HUES6 (cell line): ENCODE data around the gene GNAS-AS1.

ENCODE experiments used
- H3K27ac ChIP-seq: 2 replicates; pipeline ENCODE4 v1.7.0; 2013; ENCODE audit warnings: low read depth, mild to moderate bottlenecking, low read length, inconsistent platforms
- H3K27me3 ChIP-seq: 2 replicates; pipeline ENCODE4 v1.6.1; 2013; ENCODE audit warnings: low read length; ENCODE audit not compliant: control insufficient read depth, insufficient read depth
- H3K36me3 ChIP-seq: 2 replicates; pipeline ENCODE4 v1.6.1; 2013; ENCODE audit warnings: low read length; ENCODE audit not compliant: control insufficient read depth, insufficient read depth
- H3K4me1 ChIP-seq: 2 replicates; pipeline ENCODE4 v1.6.1; 2013; ENCODE audit warnings: low read length; ENCODE audit not compliant: control insufficient read depth, insufficient read depth
- H3K4me3 ChIP-seq: 2 replicates; pipeline ENCODE4 v1.5.1; 2013; ENCODE audit warnings: low read depth, low read length
- H3K9ac ChIP-seq: one replicate; pipeline ENCODE4 v1.6.1; 2013; ENCODE audit warnings: mild to moderate bottlenecking, low read length
- H3K9me3 ChIP-seq: 2 replicates; pipeline ENCODE4 v1.6.1; 2013; ENCODE audit warnings: low read depth, low read length; ENCODE audit not compliant: control insufficient read depth, insufficient read depth

The GNAS-AS1 gene

DNA sequence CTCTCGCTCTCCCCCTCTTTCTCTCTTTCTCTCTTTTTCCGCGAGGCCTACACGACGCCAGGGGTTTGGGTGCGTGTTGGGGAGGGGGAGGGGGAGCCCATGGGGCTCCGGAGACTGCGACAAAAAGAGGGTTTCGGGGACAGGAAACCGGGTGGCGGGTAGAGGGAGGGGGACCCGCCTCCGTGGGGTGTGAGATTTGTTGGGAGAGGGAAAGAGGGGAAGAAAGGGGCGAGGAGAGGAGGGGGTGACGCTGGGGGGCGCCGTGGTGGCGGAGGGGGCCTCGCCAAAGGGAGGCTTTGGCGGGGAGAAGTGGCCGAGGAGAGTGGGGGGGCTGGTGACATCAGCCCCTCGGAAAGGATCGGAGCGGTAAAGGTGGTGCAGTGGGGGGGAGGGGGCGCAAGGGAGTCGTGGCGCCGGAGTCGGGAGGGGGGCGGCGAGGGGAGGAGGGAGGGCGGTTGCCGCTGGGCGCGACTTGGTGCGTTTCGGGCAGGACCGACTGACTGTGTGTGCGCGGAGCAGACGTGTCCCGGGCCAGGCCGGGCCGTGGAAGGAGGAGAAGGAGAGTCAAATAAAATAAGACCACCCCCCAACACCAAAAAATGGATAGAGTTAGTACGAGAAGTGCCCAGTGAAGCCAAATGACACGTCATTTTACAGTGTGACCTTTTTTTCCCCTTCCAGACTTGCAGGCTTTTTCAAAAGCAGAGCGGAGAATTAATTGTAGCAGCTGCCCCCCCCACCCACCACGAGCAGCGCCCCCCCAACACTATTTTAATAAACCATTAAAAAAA is 41.6 kb upstream of the GNAS-AS1 start:
- Histone ChIP-seq H3K27ac (peak overlapping the region; percentile 97), H3K27me3 (peaks cover 6% of the 10 kb centered on the region; the same call in 1 of the 2 replicates), H3K9ac (peak overlapping the region; percentile 87), H3K4me3 (peak overlapping the region; percentile 92), H3K36me3 (peaks cover 13% of the 10 kb centered on the region), H3K4me1 (peaks cover 42% of the 10 kb centered on the region), H3K9me3 (no peaks in the 10 kb centered on the region)

DNA sequence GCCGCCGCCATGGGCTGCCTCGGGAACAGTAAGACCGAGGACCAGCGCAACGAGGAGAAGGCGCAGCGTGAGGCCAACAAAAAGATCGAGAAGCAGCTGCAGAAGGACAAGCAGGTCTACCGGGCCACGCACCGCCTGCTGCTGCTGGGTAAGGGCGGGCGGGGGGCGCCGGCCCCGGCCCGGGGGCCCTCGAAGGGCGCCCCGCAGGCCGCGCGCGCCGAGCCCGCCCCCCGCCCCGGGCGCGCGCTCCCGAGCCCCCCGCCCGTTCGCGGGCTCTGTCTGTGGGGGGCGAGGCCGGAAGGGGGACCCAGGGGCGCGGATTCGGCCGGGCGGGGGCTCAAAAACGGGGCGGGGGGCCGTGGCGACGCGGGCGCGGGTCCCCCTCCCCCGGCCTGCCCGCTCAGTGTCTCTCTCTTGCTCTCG is 41.0 kb upstream of the GNAS-AS1 start:
- H3K9ac ChIP-seq: peak overlapping the region; percentile 87
- peaks cover 36% of the 10 kb centered on the region for H3K4me1 ChIP-seq
- no peaks in the 10 kb centered on the region for H3K9me3 ChIP-seq
- peak overlapping the region; percentile 92 for H3K4me3 ChIP-seq
- peaks cover 7% of the 10 kb centered on the region for H3K36me3 ChIP-seq
- peaks cover 6% of the 10 kb centered on the region; the same call in 1 of the 2 replicates for H3K27me3 ChIP-seq
- peak overlapping the region; percentile 97; the same call in 1 of the 2 replicates for H3K27ac ChIP-seq

DNA sequence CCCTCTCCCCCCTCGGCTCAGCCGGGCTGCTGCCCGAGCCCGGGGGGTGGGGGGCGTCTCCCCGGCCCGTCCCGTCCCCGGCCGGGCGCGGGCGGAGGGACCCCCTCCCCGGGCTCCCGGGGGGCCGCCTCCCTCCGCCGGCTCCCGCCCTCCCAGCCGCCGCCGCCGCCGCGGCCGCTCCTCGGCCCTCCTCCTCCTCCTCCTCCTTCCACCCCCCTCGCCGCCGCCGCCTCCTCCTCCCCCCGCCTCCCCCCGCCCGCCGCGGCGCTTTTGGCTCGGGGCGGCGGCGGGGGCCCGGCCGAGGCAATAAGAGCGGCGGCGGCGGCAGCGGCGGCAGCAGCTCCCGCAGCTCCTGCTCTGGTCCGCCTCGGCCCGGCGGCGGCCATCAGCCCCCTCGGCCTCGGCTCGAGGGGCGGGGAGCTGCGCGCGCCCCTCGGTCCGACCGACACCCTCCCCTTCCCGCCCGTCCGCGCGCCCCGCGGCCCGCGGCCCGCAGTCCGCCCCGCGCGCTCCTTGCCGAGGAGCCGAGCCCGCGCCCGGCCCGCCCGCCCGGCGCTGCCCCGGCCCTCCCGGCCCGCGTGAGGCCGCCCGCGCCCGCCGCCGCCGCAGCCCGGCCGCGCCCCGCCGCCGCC is 40.5 kb upstream of the GNAS-AS1 start:
- peaks cover 6% of the 10 kb centered on the region; the same call in 1 of the 2 replicates for H3K27me3 ChIP-seq
- H3K9me3 ChIP-seq: no peaks in the 10 kb centered on the region
- H3K27ac ChIP-seq: no peak overlapping the region; the same call in 1 of the 2 replicates
- H3K4me1 ChIP-seq: peaks cover 31% of the 10 kb centered on the region
- peak overlapping the region; percentile 98 for H3K4me3 ChIP-seq
- peak overlapping the region; percentile 75 for H3K9ac ChIP-seq
- H3K36me3 ChIP-seq: peaks cover 2% of the 10 kb centered on the region; the same call in 1 of the 2 replicates

DNA sequence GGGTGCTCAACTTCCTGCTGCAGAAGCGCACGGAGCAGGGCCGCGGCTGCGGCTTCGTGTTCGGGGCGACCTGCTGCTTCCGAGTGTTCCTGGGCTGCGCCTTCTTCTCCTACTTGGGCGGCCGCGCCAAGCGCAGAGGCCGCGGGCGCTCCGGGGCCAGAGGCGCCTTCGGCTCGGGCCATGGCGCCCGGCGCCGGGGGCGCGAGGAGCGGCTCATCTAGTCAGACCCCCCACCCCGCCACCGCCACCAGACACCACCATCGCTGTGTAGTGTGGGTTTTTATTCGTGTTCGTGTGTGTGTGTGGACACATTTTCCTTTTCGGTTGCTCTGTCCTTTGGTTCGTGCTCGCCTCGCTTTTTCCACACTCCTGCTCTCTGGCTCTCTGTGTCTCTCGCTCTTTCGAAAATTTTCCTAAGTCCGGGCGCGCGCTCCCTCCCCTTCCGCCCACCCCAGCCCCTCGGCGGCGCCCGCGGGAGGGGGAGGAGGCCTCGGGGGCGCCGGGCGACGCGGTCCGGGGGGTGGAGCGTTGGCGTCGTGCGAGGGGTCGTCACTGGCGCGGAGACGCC is 39.9 kb upstream of the GNAS-AS1 start:
- Histone ChIP-seq H3K9ac (peak overlapping the region; percentile 91), H3K4me1 (peaks cover 25% of the 10 kb centered on the region), H3K27ac (peak overlapping the region; percentile 83; the same call in 1 of the 2 replicates), H3K4me3 (peak overlapping the region; percentile 98), H3K27me3 (peaks cover 6% of the 10 kb centered on the region; the same call in 1 of the 2 replicates), H3K9me3 (no peaks in the 10 kb centered on the region), H3K36me3 (no peaks in the 10 kb centered on the region)

DNA sequence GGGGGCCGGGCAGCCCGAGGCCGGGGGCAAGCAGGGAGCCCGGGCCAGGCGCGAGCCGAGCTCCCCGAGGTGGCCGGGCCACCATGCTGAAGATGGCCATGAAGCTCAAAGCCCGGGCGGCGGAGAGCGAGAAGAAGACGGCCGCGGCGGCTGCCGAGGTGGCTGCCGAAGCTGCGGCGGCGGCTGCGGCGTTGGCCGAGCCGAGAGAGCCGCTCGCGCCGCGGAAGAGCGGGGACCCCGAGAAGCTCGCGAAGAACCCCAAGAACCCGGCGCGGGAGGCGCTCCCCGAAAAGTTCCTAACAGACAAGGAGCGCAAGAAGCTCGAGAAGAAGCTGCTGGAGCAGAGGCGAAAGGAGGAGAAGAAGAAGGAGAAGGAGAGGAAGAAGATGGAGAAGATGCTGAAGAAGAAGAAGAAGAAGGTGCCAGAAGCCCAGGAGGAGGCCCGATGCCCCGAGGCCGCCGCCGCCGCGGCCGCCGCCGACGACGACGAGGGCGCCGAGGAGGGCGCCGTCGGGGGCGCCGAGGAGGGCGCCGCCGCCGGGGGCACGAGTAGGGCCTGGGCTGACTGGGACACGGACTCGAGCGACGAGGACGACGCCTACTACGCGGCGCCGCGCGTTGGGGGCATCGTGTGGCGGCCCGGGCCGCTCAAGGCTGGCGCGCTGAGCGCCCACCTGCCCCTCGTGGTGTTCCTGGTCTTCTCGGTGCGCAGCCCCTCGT is 39.3 kb upstream of the GNAS-AS1 start:
- H3K36me3 ChIP-seq: no peaks in the 10 kb centered on the region
- H3K27me3 ChIP-seq: peaks cover 6% of the 10 kb centered on the region; the same call in 1 of the 2 replicates
- peak overlapping the region; percentile 83; the same call in 1 of the 2 replicates for H3K27ac ChIP-seq
- H3K4me1 ChIP-seq: peaks cover 18% of the 10 kb centered on the region
- H3K9me3 ChIP-seq: no peaks in the 10 kb centered on the region
- H3K4me3 ChIP-seq: peak overlapping the region; percentile 98
- H3K9ac ChIP-seq: peak overlapping the region; percentile 91

DNA sequence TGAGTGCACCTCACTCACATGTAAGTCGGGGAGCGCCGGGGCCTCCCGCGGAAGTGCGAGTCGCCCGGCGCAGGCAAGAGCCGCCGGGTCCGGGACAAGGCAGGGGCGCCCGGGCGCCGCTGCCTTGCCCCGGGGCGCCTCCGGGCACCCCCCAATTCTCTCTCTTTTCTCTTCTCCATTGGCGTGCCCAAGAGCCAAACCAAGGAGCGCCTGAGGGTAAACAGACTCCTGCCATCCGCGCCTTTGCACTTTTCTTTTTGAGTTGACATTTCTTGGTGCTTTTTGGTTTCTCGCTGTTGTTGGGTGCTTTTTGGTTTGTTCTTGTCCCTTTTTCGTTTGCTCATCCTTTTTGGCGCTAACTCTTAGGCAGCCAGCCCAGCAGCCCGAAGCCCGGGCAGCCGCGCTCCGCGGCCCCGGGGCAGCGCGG is 38.6 kb upstream of the GNAS-AS1 start:
- H3K9ac ChIP-seq: peak overlapping the region; percentile 91
- peak overlapping the region; percentile 98 for H3K4me3 ChIP-seq
- no peak overlapping the region for H3K27ac ChIP-seq
- H3K27me3 ChIP-seq: peaks cover 6% of the 10 kb centered on the region; the same call in 1 of the 2 replicates
- H3K36me3 ChIP-seq: no peaks in the 10 kb centered on the region
- H3K9me3 ChIP-seq: no peaks in the 10 kb centered on the region
- peaks cover 12% of the 10 kb centered on the region for H3K4me1 ChIP-seq

DNA sequence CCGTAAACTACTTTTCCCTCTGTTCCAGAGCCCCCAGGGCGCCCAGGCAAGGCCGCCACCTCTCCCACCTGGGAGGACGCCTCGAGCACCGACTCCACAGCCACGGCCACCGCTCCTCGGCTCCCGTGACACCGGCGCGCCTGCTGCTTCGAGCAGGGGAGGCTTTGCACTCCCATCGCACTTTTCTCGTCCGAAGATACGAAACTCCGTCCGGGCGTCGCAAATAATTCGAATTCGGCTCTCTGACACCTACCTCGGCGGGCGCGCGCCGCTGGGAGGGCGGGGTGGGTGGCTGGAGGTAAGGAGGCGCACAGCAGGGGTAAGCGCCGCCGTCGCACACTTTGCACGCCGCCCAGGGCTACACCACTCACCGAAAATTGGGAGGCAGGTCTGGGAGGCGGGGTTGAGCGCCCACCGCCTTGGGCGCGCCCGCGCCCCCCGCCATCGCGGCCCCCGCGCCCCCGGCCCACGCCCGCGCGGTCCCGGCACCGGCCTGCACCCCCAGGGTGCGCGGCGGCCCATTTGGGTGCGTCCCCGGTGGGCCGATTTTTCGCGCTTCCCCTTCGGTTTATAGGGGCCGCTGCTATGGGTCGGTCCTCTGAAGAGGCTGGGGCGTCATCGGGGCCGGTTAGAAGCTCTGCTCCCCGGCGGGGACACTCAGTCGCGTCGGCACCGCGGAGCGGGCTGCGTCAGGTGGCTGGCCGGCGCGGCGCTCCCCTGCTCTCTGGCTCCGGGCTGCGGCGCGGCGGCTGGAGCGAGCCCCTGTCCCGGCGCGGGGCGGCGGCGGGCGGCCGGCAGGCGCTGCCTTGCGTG is 38.0 kb upstream of the GNAS-AS1 start:
- Histone ChIP-seq H3K9ac (peak overlapping the region; percentile 87), H3K36me3 (no peaks in the 10 kb centered on the region), H3K27ac (peak overlapping the region; percentile 52; the same call in 1 of the 2 replicates), H3K4me1 (peaks cover 9% of the 10 kb centered on the region), H3K27me3 (peaks cover 6% of the 10 kb centered on the region; the same call in 1 of the 2 replicates), H3K4me3 (peak overlapping the region; percentile 98), H3K9me3 (no peaks in the 10 kb centered on the region)

DNA sequence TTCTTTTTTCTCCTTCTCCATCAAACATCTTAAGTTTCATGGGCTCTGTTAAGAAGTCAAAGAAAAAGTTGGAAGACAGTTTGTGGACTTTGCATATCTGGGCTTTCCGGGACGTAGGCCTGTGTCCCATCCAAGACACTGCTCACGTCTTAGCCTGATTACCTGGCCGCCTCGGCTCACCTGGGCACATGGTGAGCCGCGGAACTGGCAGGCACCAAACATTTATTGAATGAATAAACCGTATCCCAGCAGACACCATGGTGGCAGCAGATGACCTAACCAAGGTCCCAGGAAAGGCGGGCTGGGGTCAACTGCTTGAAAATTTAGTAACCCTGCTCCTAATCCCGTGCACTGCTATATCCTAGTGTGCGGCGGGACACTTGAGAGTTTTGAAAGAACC is 37.4 kb upstream of the GNAS-AS1 start:
- peak overlapping the region; percentile 52; the same call in 1 of the 2 replicates for H3K27ac ChIP-seq
- H3K4me1 ChIP-seq: peaks cover 9% of the 10 kb centered on the region
- no peaks in the 10 kb centered on the region for H3K36me3 ChIP-seq
- H3K27me3 ChIP-seq: peaks cover 6% of the 10 kb centered on the region; the same call in 1 of the 2 replicates
- H3K9me3 ChIP-seq: no peaks in the 10 kb centered on the region
- peak overlapping the region; percentile 87 for H3K9ac ChIP-seq
- peak overlapping the region; percentile 98 for H3K4me3 ChIP-seq

DNA sequence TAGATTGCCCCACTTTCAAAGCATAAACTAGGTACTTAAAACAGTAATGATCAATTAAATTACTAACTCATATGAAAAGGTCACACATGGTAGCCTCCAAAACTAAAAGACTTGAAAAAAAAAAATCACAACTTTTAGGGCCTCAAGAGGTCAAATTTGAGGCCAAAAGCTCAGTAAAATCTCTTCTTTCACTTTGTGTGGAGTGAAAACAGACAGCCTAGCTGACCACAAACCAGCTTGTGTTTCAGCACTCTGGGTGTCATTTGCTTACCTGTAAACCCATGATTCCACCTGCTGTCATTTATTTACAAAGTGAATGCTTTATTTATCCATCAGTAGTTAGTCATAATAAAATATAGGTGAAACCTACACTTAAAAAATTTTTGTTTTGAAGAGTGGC is 35.8 kb upstream of the GNAS-AS1 start:
- no peaks in the 10 kb centered on the region for H3K36me3 ChIP-seq
- H3K9me3 ChIP-seq: no peaks in the 10 kb centered on the region
- no peak overlapping the region for H3K4me3 ChIP-seq
- H3K4me1 ChIP-seq: peaks cover 21% of the 10 kb centered on the region
- H3K9ac ChIP-seq: no peak overlapping the region
- peaks cover 6% of the 10 kb centered on the region; the same call in 1 of the 2 replicates for H3K27me3 ChIP-seq
- no peak overlapping the region for H3K27ac ChIP-seq

DNA sequence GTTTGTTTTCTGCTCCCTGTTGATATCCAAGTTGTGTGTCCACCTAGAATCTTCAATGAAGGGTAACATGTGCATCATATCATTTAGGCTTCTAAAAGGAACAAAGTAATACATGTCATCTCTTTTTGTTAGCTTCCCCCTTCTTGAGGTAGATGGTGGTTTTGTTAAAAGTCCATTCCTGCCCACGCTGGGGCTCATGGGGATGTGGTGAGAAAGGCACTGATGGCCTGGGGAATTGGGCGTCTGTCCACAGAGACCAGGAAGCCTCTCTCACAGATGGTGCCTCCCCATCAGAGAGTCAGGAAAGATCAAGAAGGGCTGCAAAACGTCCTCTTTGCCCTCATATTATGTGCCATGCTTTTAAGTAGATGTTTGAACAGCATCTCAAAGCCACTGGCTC is 34.3 kb upstream of the GNAS-AS1 start:
- peaks cover 21% of the 10 kb centered on the region for H3K4me1 ChIP-seq
- no peak overlapping the region for H3K27ac ChIP-seq
- H3K27me3 ChIP-seq: peaks cover 2% of the 10 kb centered on the region; the same call in 1 of the 2 replicates
- H3K36me3 ChIP-seq: no peaks in the 10 kb centered on the region
- H3K4me3 ChIP-seq: no peak overlapping the region
- H3K9ac ChIP-seq: no peak overlapping the region
- no peaks in the 10 kb centered on the region for H3K9me3 ChIP-seq
